Cardiac fibroblast (primary cell): ENCODE results near the gene RABGGTA.

Experiments
- DNase-seq, 2 donors: peaks; one replicate each; pipeline versions ENCODE4 v3.0.0 to v3.0.0-alpha.2; 2010; ENCODE audit warnings: low read depth in 2 of 2
- H3K4me3 ChIP-seq, 2 donors: replicated peaks in 1 of 2; 1 replicate in 1 of 2; 2 replicates in 1 of 2; pipeline ENCODE4 v1.5.1; 2011; ENCODE audit warnings: low read depth in 2 of 2, low read length in 2 of 2, mild to moderate bottlenecking in 2 of 2, moderate library complexity in 1 of 2
- CTCF ChIP-seq: IDR thresholded peaks from one replicate; pipeline ENCODE4 v1.5.1; 2011; ENCODE audit warnings: low read depth, mild to moderate bottlenecking, low read length, inconsistent platforms

Gene RABGGTA

DNA sequence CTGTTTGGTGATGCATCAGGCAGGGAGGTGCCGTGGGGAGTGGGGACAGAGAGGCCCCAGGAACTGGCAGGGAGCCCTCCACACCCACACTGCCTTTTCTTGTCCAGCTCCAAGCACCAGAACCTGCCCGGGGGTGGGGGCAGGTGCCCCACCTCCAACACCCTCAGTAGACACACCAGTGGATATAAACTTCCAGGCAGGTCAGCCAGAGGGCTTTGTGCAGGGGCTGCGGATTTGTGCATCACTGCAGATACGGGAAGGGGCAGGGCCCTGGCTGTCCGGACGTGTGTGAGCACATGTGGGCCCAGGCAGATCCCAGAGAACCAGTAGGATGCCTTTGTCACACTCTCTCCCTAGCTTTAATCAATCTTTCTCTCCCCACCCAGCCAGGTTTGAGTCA lies 7.1 kb downstream of the RABGGTA start:
- peak in 1 of 2 donors; percentile 22 for DNase-seq
- TF ChIP-seq CTCF: no peak
- no peak overlapping the region for H3K4me3 ChIP-seq

- no peak for DNase-seq
- H3K4me3 ChIP-seq: no peak overlapping the region
- no peak for TF ChIP-seq CTCF
Observed at GRCh38 chr14:24263848-24264247, 7.5 kb downstream of the RABGGTA start.

GRCh38 chr14:24262821-24263733 lies 8.3 kb downstream of the RABGGTA start, which contains the start of gene TGM1:
TGM1 (minus strand) TSS chr14:24263177; CDS start chr14:24262352, 825 bp downstream.
- TF ChIP-seq CTCF: no peak
- no peak for DNase-seq
- no peak within 1 kb of the TSS for H3K4me3 ChIP-seq

DNA sequence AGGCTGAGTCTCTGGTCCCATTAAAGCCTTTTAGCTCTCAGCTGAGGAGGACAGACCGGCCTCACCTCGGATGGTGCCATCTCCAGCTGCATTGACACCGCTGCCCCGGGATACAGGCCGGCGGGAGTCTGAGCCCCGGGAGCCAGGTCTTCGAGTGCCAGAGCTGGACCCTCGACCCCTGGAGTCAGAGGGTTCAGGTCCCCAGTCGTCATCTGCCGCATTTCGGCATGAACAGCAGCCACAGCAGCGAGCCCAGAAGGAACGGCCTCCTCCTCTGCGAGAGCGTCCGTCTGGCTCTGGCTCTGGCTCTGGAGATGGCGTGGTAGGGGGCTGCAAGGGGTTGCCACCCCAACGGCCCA lies 9.4 kb downstream of the RABGGTA start:
- no peak for TF ChIP-seq CTCF
- H3K4me3 ChIP-seq: no peak overlapping the region
- no peak for DNase-seq

DNA sequence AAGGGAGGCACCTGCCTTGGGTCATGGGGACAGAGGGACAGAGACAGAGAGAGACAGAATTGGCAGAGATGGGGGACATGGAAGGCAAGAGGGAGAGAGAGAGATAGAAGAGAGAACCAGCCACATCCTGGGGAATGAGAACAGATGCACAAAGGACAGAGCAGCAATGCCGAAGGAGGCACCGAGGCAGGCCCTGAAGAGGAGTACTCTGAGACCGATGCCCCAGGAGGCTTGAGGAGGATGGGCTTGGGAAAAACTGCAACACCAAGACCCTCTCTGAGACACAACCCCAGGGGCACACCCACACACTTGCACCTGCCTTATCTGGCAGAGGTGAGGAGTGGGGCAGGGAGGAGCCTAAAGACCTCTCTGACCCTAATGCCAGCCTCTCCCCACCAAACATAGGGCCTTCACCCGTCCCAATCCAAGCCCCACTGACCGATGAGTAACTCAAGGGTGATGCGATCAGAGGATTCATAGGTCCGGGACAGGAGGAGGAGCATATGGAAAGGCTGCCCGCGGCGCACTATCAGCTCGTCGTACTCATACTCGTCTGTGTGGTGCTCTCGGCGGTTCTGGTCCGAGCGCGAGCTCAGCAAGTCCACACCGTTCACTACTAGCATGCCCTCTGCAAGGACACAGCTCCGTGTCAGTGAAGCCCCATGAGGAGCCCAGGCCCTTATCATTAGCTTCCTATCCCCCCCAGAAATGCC lies 10.0 kb downstream of the RABGGTA start:
- no peak for DNase-seq
- no peak for TF ChIP-seq CTCF
- H3K4me3 ChIP-seq: no peak overlapping the region

- H3K4me3 ChIP-seq: no peak overlapping the region
- no peak for DNase-seq
- no peak for TF ChIP-seq CTCF
Observed at GRCh38 chr14:24260780-24261157, 10.6 kb downstream of the RABGGTA start.
